Measurements from ENCODE around the gene PHC3. TPM values are rescaled to one million over a fixed set of nuclear protein-coding genes. Genes with fewer than 3 reads are reported as not detected.

The PHC3 gene
- polyA plus RNA-seq, 1 donor from 2014 or later = 18.6 TPM

DNA sequence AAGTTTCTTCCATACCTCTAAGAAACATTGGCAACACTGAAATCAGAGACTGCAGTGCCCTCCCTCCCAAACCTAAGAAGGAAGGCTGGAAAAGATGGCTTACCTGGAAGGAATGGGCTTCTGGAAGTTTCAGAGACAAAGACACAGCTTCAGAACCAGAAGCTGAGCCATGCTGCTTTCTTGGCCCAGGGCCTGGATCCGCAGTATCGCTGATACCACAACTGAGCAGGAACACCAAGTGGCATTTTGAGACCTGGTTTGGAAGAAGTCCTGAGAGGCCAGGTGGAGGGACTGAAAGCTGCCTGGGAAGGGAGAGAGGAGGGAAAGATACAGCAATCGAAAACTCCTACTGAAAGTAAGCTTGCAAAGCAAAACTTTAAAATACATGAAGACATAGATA, 124.0 kb downstream of the PHC3 start:
- Histone ChIP-seq H3K79me2 (replicated peaks; ENCODE audit: insufficient read depth, low read length) (no peaks in the 10 kb centered on the region), H3K27ac (ENCODE audit: low read length) (no peak overlapping the region), H3K4me2 (ENCODE audit: low read length) (no peak overlapping the region), H3K4me3 (ENCODE audit: low read length) (no peak overlapping the region), H3K9me3 (ENCODE audit: low read length) (no peaks in the 10 kb centered on the region), H3K36me3 (ENCODE audit: insufficient read depth, low read length) (no peaks in the 10 kb centered on the region), H3K9ac (ENCODE audit: low read length) (no peak overlapping the region), H4K20me1 (ENCODE audit: insufficient read depth) (no peaks in the 10 kb centered on the region), H3K9me2 (ENCODE audit: insufficient read depth, low read length) (no peaks in the 10 kb centered on the region), H3K27me3 (ENCODE audit: insufficient read depth, low read depth, low read length) (no peaks in the 10 kb centered on the region), H3F3A (ENCODE audit: insufficient read depth, low read length, poor library complexity, severe bottlenecking) (no peaks in the 10 kb centered on the region), H2AFZ (ENCODE audit: low read depth, low read length) (no peak overlapping the region)
- TF ChIP-seq, protein P1, sequence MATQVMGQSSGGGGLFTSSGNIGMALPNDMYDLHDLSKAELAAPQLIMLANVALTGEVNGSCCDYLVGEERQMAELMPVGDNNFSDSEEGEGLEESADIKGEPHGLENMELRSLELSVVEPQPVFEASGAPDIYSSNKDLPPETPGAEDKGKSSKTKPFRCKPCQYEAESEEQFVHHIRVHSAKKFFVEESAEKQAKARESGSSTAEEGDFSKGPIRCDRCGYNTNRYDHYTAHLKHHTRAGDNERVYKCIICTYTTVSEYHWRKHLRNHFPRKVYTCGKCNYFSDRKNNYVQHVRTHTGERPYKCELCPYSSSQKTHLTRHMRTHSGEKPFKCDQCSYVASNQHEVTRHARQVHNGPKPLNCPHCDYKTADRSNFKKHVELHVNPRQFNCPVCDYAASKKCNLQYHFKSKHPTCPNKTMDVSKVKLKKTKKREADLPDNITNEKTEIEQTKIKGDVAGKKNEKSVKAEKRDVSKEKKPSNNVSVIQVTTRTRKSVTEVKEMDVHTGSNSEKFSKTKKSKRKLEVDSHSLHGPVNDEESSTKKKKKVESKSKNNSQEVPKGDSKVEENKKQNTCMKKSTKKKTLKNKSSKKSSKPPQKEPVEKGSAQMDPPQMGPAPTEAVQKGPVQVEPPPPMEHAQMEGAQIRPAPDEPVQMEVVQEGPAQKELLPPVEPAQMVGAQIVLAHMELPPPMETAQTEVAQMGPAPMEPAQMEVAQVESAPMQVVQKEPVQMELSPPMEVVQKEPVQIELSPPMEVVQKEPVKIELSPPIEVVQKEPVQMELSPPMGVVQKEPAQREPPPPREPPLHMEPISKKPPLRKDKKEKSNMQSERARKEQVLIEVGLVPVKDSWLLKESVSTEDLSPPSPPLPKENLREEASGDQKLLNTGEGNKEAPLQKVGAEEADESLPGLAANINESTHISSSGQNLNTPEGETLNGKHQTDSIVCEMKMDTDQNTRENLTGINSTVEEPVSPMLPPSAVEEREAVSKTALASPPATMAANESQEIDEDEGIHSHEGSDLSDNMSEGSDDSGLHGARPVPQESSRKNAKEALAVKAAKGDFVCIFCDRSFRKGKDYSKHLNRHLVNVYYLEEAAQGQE (IDR thresholded peaks at IDR 0.05; ENCODE audit: borderline replicate concordance) = no peak
- TF ChIP-seq POLR2AphosphoS5 (IDR thresholded peaks at IDR 0.05) = no peak
- TF ChIP-seq EP300 (conservative IDR thresholded peaks at IDR 0.05; ENCODE audit: poor library complexity, severe bottlenecking) = no peak
- no peak for TF ChIP-seq EZH2 (IDR thresholded peaks at IDR 0.05; ENCODE audit: borderline replicate concordance, insufficient read depth, low read length, poor library complexity, severe bottlenecking)
- no peak for TF ChIP-seq SMC3 (conservative IDR thresholded peaks at IDR 0.05; ENCODE audit: poor library complexity)

- Histone ChIP-seq H2AFZ (ENCODE audit: low read depth, low read length) (no peak overlapping the region), H3K27me3 (ENCODE audit: insufficient read depth, low read depth, low read length) (no peaks in the 10 kb centered on the region)
Observed at GRCh38 chr3:170056710-170057454, 124.7 kb downstream of the PHC3 start.

More at GRCh38 chr3:170056710-170057454, 124.7 kb downstream of the PHC3 start:
- H3K4me2 ChIP-seq (ENCODE audit: low read length) = no peak overlapping the region
- H3F3A ChIP-seq (ENCODE audit: insufficient read depth, low read length, poor library complexity, severe bottlenecking) = no peaks in the 10 kb centered on the region
- no peak overlapping the region for H3K27ac ChIP-seq (ENCODE audit: low read length)
- H4K20me1 ChIP-seq (ENCODE audit: insufficient read depth) = no peaks in the 10 kb centered on the region
- no peaks in the 10 kb centered on the region for H3K9me3 ChIP-seq (ENCODE audit: low read length)
- H3K36me3 ChIP-seq (ENCODE audit: insufficient read depth, low read length) = no peaks in the 10 kb centered on the region
- TF ChIP-seq EZH2 (IDR thresholded peaks at IDR 0.05; ENCODE audit: borderline replicate concordance, insufficient read depth, low read length, poor library complexity, severe bottlenecking) = no peak
- no peak for TF ChIP-seq SMC3 (conservative IDR thresholded peaks at IDR 0.05; ENCODE audit: poor library complexity)
- TF ChIP-seq EP300 (conservative IDR thresholded peaks at IDR 0.05; ENCODE audit: poor library complexity, severe bottlenecking) = no peak
- TF ChIP-seq CTCF (IDR thresholded peaks at IDR 0.05; ENCODE audit: poor library complexity, severe bottlenecking) = no peak
- TF ChIP-seq, protein P1 (IDR thresholded peaks at IDR 0.05; ENCODE audit: borderline replicate concordance) = no peak
- H3K9me2 ChIP-seq (ENCODE audit: insufficient read depth, low read length) = no peaks in the 10 kb centered on the region
- no peak overlapping the region for H3K4me3 ChIP-seq (ENCODE audit: low read length)
- H3K9ac ChIP-seq (ENCODE audit: low read length) = no peak overlapping the region
- H3K79me2 ChIP-seq (replicated peaks; ENCODE audit: insufficient read depth, low read length) = no peaks in the 10 kb centered on the region

Measured in neural cell (in vitro differentiated cells).